Fibroblast of villous mesenchyme (primary cell): ENCODE data around the gene DNM3. TPM values are rescaled to one million over a fixed set of nuclear protein-coding genes. Genes with fewer than 3 reads are reported as not detected.

Source experiments
- DNase-seq: peaks from one replicate; pipeline ENCODE4 v3.0.0-alpha.2; 2010; ENCODE audit warnings: low read depth
- H3K4me3 ChIP-seq: 2 replicates; pipeline ENCODE4 v1.5.1; 2011; ENCODE audit warnings: low read depth, mild to moderate bottlenecking, low read length
- CTCF ChIP-seq: IDR thresholded peaks from 2 replicates; pipeline ENCODE4 v1.5.1; 2012; ENCODE audit warnings: low read depth, mild to moderate bottlenecking, low read length; ENCODE audit not compliant: insufficient read depth
- total RNA-seq: library from RNA; depleted of rRNA; stranded (reverse); fragments of >200 nt; gene quantifications from 2 replicates; pipeline ENCODE4 v1.2.3, GENCODE V29; 2012

Gene DNM3
- total RNA-seq, 1 donor, result 2.2 TPM

- TF ChIP-seq CTCF, result no peak
- H3K4me3 ChIP-seq, result no peak overlapping the region
- DNase-seq, result no peak
Observed at GRCh38 chr1:171850651-171851350, 9.5 kb downstream of the DNM3 start.

DNA sequence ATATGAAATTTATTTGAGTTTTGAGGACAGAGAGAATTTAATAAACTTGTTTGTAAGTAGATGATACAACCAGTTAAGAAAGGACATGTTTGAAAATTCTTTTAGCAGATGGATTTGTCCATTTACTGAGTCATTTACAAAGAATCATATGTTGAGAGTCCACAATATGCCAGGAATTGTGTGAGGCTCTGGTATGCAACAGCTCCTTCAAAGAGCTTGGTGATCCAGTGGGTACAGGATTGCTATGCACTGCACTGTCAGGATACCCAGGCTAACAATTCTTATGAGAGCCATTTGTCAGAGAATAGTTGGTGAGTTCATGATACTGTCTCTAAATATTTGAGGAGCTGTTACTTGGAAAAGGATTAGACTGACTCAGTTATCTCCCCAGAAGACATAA is 11.0 kb downstream of the DNM3 start:
- no peak for TF ChIP-seq CTCF
- H3K4me3 ChIP-seq, result no peak overlapping the region
- no peak for DNase-seq

- no peak for DNase-seq
- no peak overlapping the region for H3K4me3 ChIP-seq
- TF ChIP-seq CTCF, result no peak
Observed at GRCh38 chr1:171855381-171855780, 14.1 kb downstream of the DNM3 start.

GRCh38 chr1:171858696-171859095 is 17.4 kb downstream of the DNM3 start:
- no peak overlapping the region for H3K4me3 ChIP-seq
- no peak for TF ChIP-seq CTCF
- no peak for DNase-seq

- TF ChIP-seq CTCF, result no peak
- DNase-seq, result no peak
- H3K4me3 ChIP-seq, result no peak overlapping the region
Observed at GRCh38 chr1:171860696-171861095, 19.4 kb downstream of the DNM3 start.

GRCh38 chr1:171863531-171863930 is 22.2 kb downstream of the DNM3 start:
- DNase-seq, result no peak
- H3K4me3 ChIP-seq, result no peak overlapping the region
- no peak for TF ChIP-seq CTCF

- H3K4me3 ChIP-seq, result no peak overlapping the region
- no peak for DNase-seq
- no peak for TF ChIP-seq CTCF
Observed at GRCh38 chr1:171864308-171864707, 23.0 kb downstream of the DNM3 start.
